Endothelial cell of umbilical vein (primary cell): ENCODE data around the gene PIGV. TPM values are rescaled to one million over a fixed set of nuclear protein-coding genes. Genes with fewer than 3 reads are reported as not detected.

ENCODE experiments used
- polyA plus RNA-seq, 4 experiments: library from polyadenylated mRNA; depleted of rRNA in 3 of 4; stranded (reverse) in 3 of 4; unstranded in 1 of 4; fragments of >200 nt; gene quantifications; 2 replicates each; pipeline versions ENCODE4 v1.2.1 to v1.2.3, GENCODE V29; 2011 to 2012; ENCODE audit warnings: missing spikeins in 1 of 4
- small RNA-seq: library from RNA; depleted of rRNA; stranded (forward); fragments of <200 nt; gene quantifications from one replicate; pipeline ENCODE3, GENCODE V24; 2012; ENCODE audit warnings: low replicate concordance, low read depth; ENCODE audit not compliant: insufficient read depth, insufficient read length
- total RNA-seq: library from RNA; stranded (reverse); gene quantifications from 2 replicates; pipeline ENCODE4 v1.2.3, GENCODE V29; 2021

Gene PIGV
- total and polyA plus RNA-seq, 2 donors (not counting 3 experiments of a cell fraction or from before 2014, with no cell fraction given): 7.5 to 11.9 TPM

Small RNAs within 50 kb of the gene (small RNA-seq; reads per million reads assigned to genes)
- not detected for gene RN7SL165P

Other genes starting within 250 kb of the PIGV start
- 67.0 and 77.2 TPM in 2 replicates for gene ARID1A, start 91.9 kb upstream of the PIGV start, total RNA-seq
- 36.9 and 39.0 TPM in 2 replicates for gene ARID1A, start 91.9 kb upstream of the PIGV start, polyA plus RNA-seq
- gene ZDHHC18, start 38.7 kb downstream of the PIGV start, total RNA-seq: 24.0 and 25.2 TPM in 2 replicates
- 47.3 and 48.2 TPM in 2 replicates for gene ZDHHC18, start 38.7 kb downstream of the PIGV start, polyA plus RNA-seq
- 0.33 and 0.42 TPM in 2 replicates for gene SFN, start 75.2 kb downstream of the PIGV start, total RNA-seq
- 0.08 and 0.14 TPM in 2 replicates for gene SFN, start 75.2 kb downstream of the PIGV start, polyA plus RNA-seq
- 36.7 and 37.4 TPM in 2 replicates for gene GPN2, start 102.3 kb downstream of the PIGV start, total RNA-seq
- gene GPN2, start 102.3 kb downstream of the PIGV start, polyA plus RNA-seq: 21.9 and 44.8 TPM in 2 replicates
- gene GPATCH3, start 112.5 kb downstream of the PIGV start, total RNA-seq: 14.8 and 17.7 TPM in 2 replicates
- gene GPATCH3, start 112.5 kb downstream of the PIGV start, polyA plus RNA-seq: 10.3 and 12.1 TPM in 2 replicates
- not detected in 2 replicates for gene NR0B2, start 126.0 kb downstream of the PIGV start, total RNA-seq
- gene NR0B2, start 126.0 kb downstream of the PIGV start, polyA plus RNA-seq: not detected in 2 replicates
- 95.0 and 102 TPM in 2 replicates for gene NUDC, start 133.8 kb downstream of the PIGV start, total RNA-seq
- 29.3 and 42.5 TPM in 2 replicates for gene NUDC, start 133.8 kb downstream of the PIGV start, polyA plus RNA-seq
- gene KDF1, start 172.5 kb downstream of the PIGV start, total RNA-seq: not detected in 2 replicates
- gene KDF1, start 172.5 kb downstream of the PIGV start, polyA plus RNA-seq: 0.05 TPM in 1 of 2 replicates, not detected in the other
- 5.9 and 10.3 TPM in 2 replicates for gene TRNP1, start 205.7 kb downstream of the PIGV start, total RNA-seq
- gene TRNP1, start 205.7 kb downstream of the PIGV start, polyA plus RNA-seq: 14.6 and 20.5 TPM in 2 replicates
- 0.73 and 0.88 TPM in 2 replicates for gene TENT5B, start 224.9 kb downstream of the PIGV start, total RNA-seq
- gene TENT5B, start 224.9 kb downstream of the PIGV start, polyA plus RNA-seq: 0.86 and 0.99 TPM in 2 replicates